Gastrocnemius medialis (tissue), 4 donors: ENCODE results near the gene PRRT1B.
"Not testable (repeated sequence)": the region's sequence is repeated elsewhere in the genome, so short reads cannot be mapped to it uniquely, and the experiment has no call there.

Source experiments
- POLR2A ChIP-seq, 2 donors: fragments of 450-650 bp; IDR thresholded peaks; one replicate each; pipeline ENCODE4 v1.6.1; 2017; ENCODE audit warnings: antibody characterized with exemption in 2 of 2, mild to moderate bottlenecking in 2 of 2, moderate library complexity in 2 of 2
- TF ChIP-seq, protein P1 (sequence below), 5 experiments: fragments of 450-650 bp in 3 of 5; fragments of 200-600 bp in 2 of 5; sonication (generic) in 2 of 5; IDR thresholded peaks in 4 of 5; conservative IDR thresholded peaks in 1 of 5; 1 replicate in 4 of 5; 2 replicates in 1 of 5; pipeline ENCODE4 v1.5.1; 2016 to 2019; ENCODE audit warnings: antibody characterized with exemption in 5 of 5, mild to moderate bottlenecking in 3 of 5, moderate library complexity in 3 of 5

DNA sequence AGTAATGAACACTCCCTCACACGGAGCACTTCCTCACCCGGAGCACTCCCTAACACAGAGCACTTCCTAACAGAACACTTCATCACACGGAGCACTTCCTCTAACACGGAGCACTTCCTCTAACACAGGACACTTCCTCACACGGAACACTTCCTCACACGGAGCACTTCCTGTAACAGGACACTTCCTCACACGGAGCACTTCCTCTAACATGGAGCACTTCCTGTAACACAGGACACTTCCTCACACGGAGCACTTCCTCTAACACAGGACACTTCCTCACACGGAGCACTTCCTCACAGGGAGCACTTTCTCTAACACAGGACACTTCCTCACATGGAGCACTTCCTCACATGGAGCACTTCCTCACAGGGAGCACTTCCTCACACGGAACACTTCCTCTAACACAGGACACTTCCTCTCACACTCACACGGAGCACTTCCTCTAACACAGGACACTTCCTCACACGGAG lies 29.7 kb upstream of the PRRT1B start:
- not testable (repeated sequence) for TF ChIP-seq POLR2A (IDR thresholded peaks at IDR 0.05)
- TF ChIP-seq, protein P1, sequence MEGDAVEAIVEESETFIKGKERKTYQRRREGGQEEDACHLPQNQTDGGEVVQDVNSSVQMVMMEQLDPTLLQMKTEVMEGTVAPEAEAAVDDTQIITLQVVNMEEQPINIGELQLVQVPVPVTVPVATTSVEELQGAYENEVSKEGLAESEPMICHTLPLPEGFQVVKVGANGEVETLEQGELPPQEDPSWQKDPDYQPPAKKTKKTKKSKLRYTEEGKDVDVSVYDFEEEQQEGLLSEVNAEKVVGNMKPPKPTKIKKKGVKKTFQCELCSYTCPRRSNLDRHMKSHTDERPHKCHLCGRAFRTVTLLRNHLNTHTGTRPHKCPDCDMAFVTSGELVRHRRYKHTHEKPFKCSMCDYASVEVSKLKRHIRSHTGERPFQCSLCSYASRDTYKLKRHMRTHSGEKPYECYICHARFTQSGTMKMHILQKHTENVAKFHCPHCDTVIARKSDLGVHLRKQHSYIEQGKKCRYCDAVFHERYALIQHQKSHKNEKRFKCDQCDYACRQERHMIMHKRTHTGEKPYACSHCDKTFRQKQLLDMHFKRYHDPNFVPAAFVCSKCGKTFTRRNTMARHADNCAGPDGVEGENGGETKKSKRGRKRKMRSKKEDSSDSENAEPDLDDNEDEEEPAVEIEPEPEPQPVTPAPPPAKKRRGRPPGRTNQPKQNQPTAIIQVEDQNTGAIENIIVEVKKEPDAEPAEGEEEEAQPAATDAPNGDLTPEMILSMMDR (IDR thresholded peaks at IDR 0.05 in 4 of 5, conservative IDR thresholded peaks at IDR 0.05 in 1 of 5): not testable (repeated sequence)
